GM18526 (cell line): ENCODE data around the gene SLC6A12.

ENCODE experiments used
- POLR2A ChIP-seq: IDR thresholded peaks from 3 replicates; pipeline ENCODE4 v1.6.1; 2011; ENCODE audit not compliant: insufficient read length; ENCODE audit errors: extremely low read depth

Gene SLC6A12

GRCh38 chr12:154058-154457 lies 59.9 kb downstream of the SLC6A12 start:
- no peak for TF ChIP-seq POLR2A

GRCh38 chr12:153080-153746 lies 60.7 kb downstream of the SLC6A12 start:
- no peak for TF ChIP-seq POLR2A

GRCh38 chr12:152440-152839 lies 61.5 kb downstream of the SLC6A12 start:
- no peak for TF ChIP-seq POLR2A

- no peak for TF ChIP-seq POLR2A
Measured at GRCh38 chr12:151579-151978, 62.4 kb downstream of the SLC6A12 start.

- TF ChIP-seq POLR2A: no peak
Measured at GRCh38 chr12:148676-149416, 65.1 kb downstream of the SLC6A12 start.

- no peak for TF ChIP-seq POLR2A
Measured at GRCh38 chr12:147242-147641, 66.7 kb downstream of the SLC6A12 start.

- TF ChIP-seq POLR2A: no peak
Measured at GRCh38 chr12:145369-145960, 68.5 kb downstream of the SLC6A12 start.

GRCh38 chr12:144650-145284 lies 69.2 kb downstream of the SLC6A12 start:
- TF ChIP-seq POLR2A: no peak

- TF ChIP-seq POLR2A: no peak
Measured at GRCh38 chr12:143964-144649, 69.8 kb downstream of the SLC6A12 start.

GRCh38 chr12:140162-140561 lies 73.8 kb downstream of the SLC6A12 start:
- TF ChIP-seq POLR2A: no peak
